Keratinocyte (primary cell): ENCODE results near the gene CTIF. TPM values are rescaled to one million over a fixed set of nuclear protein-coding genes. Genes with fewer than 3 reads are reported as not detected.

ENCODE experiments used
- DNase-seq: peaks from one replicate; pipeline ENCODE4 v3.0.0-alpha.2; 2011; ENCODE audit warnings: low read depth, missing footprints, low spot score
- FAIRE-seq: peaks from 2 replicates; lab custom pipeline; 2011; peaks lifted over from hg19 to GRCh38; lab: Jason Lieb, UNC
- H2AFZ ChIP-seq: 2 replicates; pipeline ENCODE4 v1.6.0; 2012; ENCODE audit warnings: low read length, control low read depth, inconsistent platforms; ENCODE audit not compliant: control insufficient read depth
- H3K27ac ChIP-seq: 2 replicates; pipeline ENCODE4 v1.5.1; 2011; ENCODE audit warnings: low read length; ENCODE audit not compliant: control insufficient read depth, insufficient read depth
- H3K27me3 ChIP-seq: 3 replicates; pipeline ENCODE4 v1.6.0; 2011; ENCODE audit warnings: low read length; ENCODE audit not compliant: control insufficient read depth, insufficient read depth; ENCODE audit errors: extremely low read depth
- H3K36me3 ChIP-seq, 2 experiments: 2 replicates in 1 of 2; 3 replicates in 1 of 2; pipeline ENCODE4 v1.5.1; 2011; ENCODE audit warnings: low read length in 2 of 2, mild to moderate bottlenecking in 1 of 2; ENCODE audit not compliant: control insufficient read depth in 2 of 2, insufficient read depth in 2 of 2; ENCODE audit errors: extremely low read depth in 1 of 2
- H3K4me1 ChIP-seq: 3 replicates; pipeline ENCODE4 v1.5.1; 2011; ENCODE audit warnings: low read length; ENCODE audit not compliant: control insufficient read depth, insufficient read depth; ENCODE audit errors: extremely low read depth
- H3K4me2 ChIP-seq: 3 replicates; pipeline ENCODE4 v1.6.0; 2011; ENCODE audit warnings: low read depth, low read length; ENCODE audit not compliant: control insufficient read depth, insufficient read depth; ENCODE audit errors: extremely low read depth
- H3K4me3 ChIP-seq, 3 experiments: fragments of 200-600 bp in 1 of 3; sonication (generic) in 1 of 3; 2 replicates in 2 of 3; 3 replicates in 1 of 3; pipeline ENCODE4 v1.5.1; 2011 to 2016; ENCODE audit warnings: low read length in 3 of 3, mild to moderate bottlenecking in 3 of 3, control low read depth in 2 of 3, inconsistent platforms in 1 of 3, low read depth in 1 of 3, mixed read lengths in 1 of 3, mixed run types in 1 of 3, moderate library complexity in 1 of 3; ENCODE audit not compliant: control insufficient read depth in 2 of 3, insufficient read depth in 2 of 3; ENCODE audit errors: extremely low read depth in 1 of 3
- H3K79me2 ChIP-seq: 2 replicates; pipeline ENCODE4 v1.6.0; 2012; ENCODE audit warnings: low read length; ENCODE audit not compliant: control insufficient read depth, insufficient read depth
- H3K9ac ChIP-seq: 3 replicates; pipeline ENCODE4 v1.6.0; 2011; ENCODE audit warnings: low read length; ENCODE audit not compliant: control insufficient read depth, insufficient read depth; ENCODE audit errors: extremely low read depth
- H3K9me1 ChIP-seq: 3 replicates; pipeline ENCODE4 v1.6.0; 2011; ENCODE audit warnings: low read length; ENCODE audit not compliant: control insufficient read depth, insufficient read depth; ENCODE audit errors: extremely low read depth
- H3K9me3 ChIP-seq: 2 replicates; pipeline ENCODE4 v1.5.1; 2012; ENCODE audit warnings: low read depth, low read length; ENCODE audit not compliant: control insufficient read depth
- H4K20me1 ChIP-seq: 3 replicates; pipeline ENCODE4 v1.6.0; 2011; ENCODE audit warnings: low read length; ENCODE audit not compliant: control insufficient read depth, insufficient read depth; ENCODE audit errors: extremely low read depth
- EZH2 ChIP-seq: IDR thresholded peaks from one replicate; pipeline ENCODE4 v1.6.1; 2012; ENCODE audit warnings: inconsistent platforms, mild to moderate bottlenecking, low read length, moderate library complexity
- dilution Hi-C: fragments of 300-500 bp; cut with MboI; formaldehyde crosslinking; loops from one replicate; pipeline ENCODE4 v1.7.0; 2020; ENCODE audit warnings: low sequenced_read_pairs; ENCODE audit not compliant: extremely low pct_ligation_motif_present
- polyA plus RNA-seq, 5 experiments: library from polyadenylated mRNA; depleted of rRNA in 3 of 5; stranded (reverse) in 3 of 5; stranded (forward) in 1 of 5; unstranded in 1 of 5; fragments of >200 nt; gene quantifications; 1 replicate in 1 of 5; 2 replicates in 3 of 5; 3 replicates in 1 of 5; pipeline versions ENCODE4 v1.2.1 to v1.2.3, GENCODE V29; 2011 to 2012; ENCODE audit warnings: missing spikeins in 2 of 5, low read depth in 1 of 5, low replicate concordance in 1 of 5
- TF ChIP-seq, protein P1 (sequence below), 3 experiments: IDR thresholded peaks in 1 of 3; conservative IDR thresholded peaks in 1 of 3; optimal IDR thresholded peaks in 1 of 3; 2 replicates in 2 of 3; 3 replicates in 1 of 3; pipeline versions ENCODE3 to v1.5.1; 2011; ENCODE audit warnings: low read length in 3 of 3, mild to moderate bottlenecking in 3 of 3, moderate library complexity in 2 of 3, control low read depth in 1 of 3, inconsistent platforms in 1 of 3; ENCODE audit not compliant: insufficient read depth in 2 of 3; ENCODE audit errors: extremely low read depth in 1 of 3

The CTIF gene
- polyA plus RNA-seq, 1 donor (not counting 4 experiments of a cell fraction or from before 2014, with no cell fraction given) = 15.0 TPM

GRCh38 chr18:48781163-48781987 is 242.5 kb downstream of the CTIF start:
- no peak for TF ChIP-seq EZH2
- TF ChIP-seq, protein P1, sequence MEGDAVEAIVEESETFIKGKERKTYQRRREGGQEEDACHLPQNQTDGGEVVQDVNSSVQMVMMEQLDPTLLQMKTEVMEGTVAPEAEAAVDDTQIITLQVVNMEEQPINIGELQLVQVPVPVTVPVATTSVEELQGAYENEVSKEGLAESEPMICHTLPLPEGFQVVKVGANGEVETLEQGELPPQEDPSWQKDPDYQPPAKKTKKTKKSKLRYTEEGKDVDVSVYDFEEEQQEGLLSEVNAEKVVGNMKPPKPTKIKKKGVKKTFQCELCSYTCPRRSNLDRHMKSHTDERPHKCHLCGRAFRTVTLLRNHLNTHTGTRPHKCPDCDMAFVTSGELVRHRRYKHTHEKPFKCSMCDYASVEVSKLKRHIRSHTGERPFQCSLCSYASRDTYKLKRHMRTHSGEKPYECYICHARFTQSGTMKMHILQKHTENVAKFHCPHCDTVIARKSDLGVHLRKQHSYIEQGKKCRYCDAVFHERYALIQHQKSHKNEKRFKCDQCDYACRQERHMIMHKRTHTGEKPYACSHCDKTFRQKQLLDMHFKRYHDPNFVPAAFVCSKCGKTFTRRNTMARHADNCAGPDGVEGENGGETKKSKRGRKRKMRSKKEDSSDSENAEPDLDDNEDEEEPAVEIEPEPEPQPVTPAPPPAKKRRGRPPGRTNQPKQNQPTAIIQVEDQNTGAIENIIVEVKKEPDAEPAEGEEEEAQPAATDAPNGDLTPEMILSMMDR (optimal IDR thresholded peaks at IDR 0.05 in 1 of 3, IDR thresholded peaks at IDR 0.05 in 1 of 3, conservative IDR thresholded peaks at IDR 0.05 in 1 of 3; ENCODE audit: extremely low read depth in 1 of 3, insufficient read depth in 2 of 3, low read length in 3 of 3) = no peak
- no peak overlapping the region for H3K27ac ChIP-seq
- no peaks in the 10 kb centered on the region for H3K27me3 ChIP-seq
- no peaks in the 10 kb centered on the region for H3K79me2 ChIP-seq
- peaks cover 3% of the 10 kb centered on the region for H4K20me1 ChIP-seq
- peaks cover 0 to 3% of the 10 kb centered on the region in 2 experiments for H3K36me3 ChIP-seq
- no peak overlapping the region for H3K9ac ChIP-seq
- H3K9me1 ChIP-seq = no peaks in the 10 kb centered on the region
- no peaks in the 10 kb centered on the region for H3K4me1 ChIP-seq
- dilution Hi-C loops = no loop called here
- no peak for FAIRE-seq
- H3K9me3 ChIP-seq = no peaks in the 10 kb centered on the region
- DNase-seq = no peak
- H3K4me2 ChIP-seq = no peak overlapping the region
- no peak overlapping the region for H3K4me3 ChIP-seq
- H2AFZ ChIP-seq = no peak overlapping the region

- no peaks in the 10 kb centered on the region for H3K4me1 ChIP-seq
- dilution Hi-C loops = no loop called here
- H3K9me3 ChIP-seq = no peaks in the 10 kb centered on the region
- TF ChIP-seq, protein P1 (optimal IDR thresholded peaks at IDR 0.05 in 1 of 3, IDR thresholded peaks at IDR 0.05 in 1 of 3, conservative IDR thresholded peaks at IDR 0.05 in 1 of 3; ENCODE audit: extremely low read depth in 1 of 3, insufficient read depth in 2 of 3, low read length in 3 of 3) = no peak
- no peak for TF ChIP-seq EZH2
- peaks cover 0 to 5% of the 10 kb centered on the region in 2 experiments for H3K36me3 ChIP-seq
- no peak overlapping the region for H2AFZ ChIP-seq
- DNase-seq (no peak), FAIRE-seq (no peak)
- H3K27me3 ChIP-seq = no peaks in the 10 kb centered on the region
- H3K79me2 ChIP-seq = no peaks in the 10 kb centered on the region
- H3K4me3 ChIP-seq = no peak overlapping the region
- H4K20me1 ChIP-seq = peaks cover 3% of the 10 kb centered on the region
- no peak overlapping the region for H3K27ac ChIP-seq
- H3K9me1 ChIP-seq = no peaks in the 10 kb centered on the region
- H3K4me2 ChIP-seq = no peak overlapping the region
- no peak overlapping the region for H3K9ac ChIP-seq
These were observed 243.1 kb downstream of the CTIF start for GRCh38 chr18:48781988-48782363.
